ENCODE measurements around the gene ASIC4.

ASIC4 gene

GRCh38 chr2:219514196-219514761, at the start of gene ASIC4:
Gene ASIC4, plus strand, starts transcription at chr2:219514482. Its CDS starts 243 bp downstream, at chr2:219514725.
- DNase-seq (ENCODE audit: insufficient read length, low spot score) (no peak), FAIRE-seq (no peak)

GRCh38 chr2:219465659-219466561, 48.4 kb upstream of the ASIC4 start:
- DNase-seq (ENCODE audit: insufficient read length, low spot score) (no peak), FAIRE-seq (peak; percentile 96)

GRCh38 chr2:219466816-219467735, 47.2 kb upstream of the ASIC4 start:
- DNase-seq (ENCODE audit: insufficient read length, low spot score) = no peak
- no peak for FAIRE-seq

GRCh38 chr2:219467736-219468075, 46.6 kb upstream of the ASIC4 start:
- FAIRE-seq = no peak
- no peak for DNase-seq (ENCODE audit: insufficient read length, low spot score)

GRCh38 chr2:219468410-219469185, 45.7 kb upstream of the ASIC4 start:
- FAIRE-seq (no peak), DNase-seq (ENCODE audit: insufficient read length, low spot score) (no peak)

- FAIRE-seq = peak; percentile 90
- DNase-seq (ENCODE audit: insufficient read length, low spot score) = peak; percentile 82
Measured at GRCh38 chr2:219469186-219469724, 45.0 kb upstream of the ASIC4 start.

GRCh38 chr2:219470429-219470828, 43.9 kb upstream of the ASIC4 start:
- FAIRE-seq (no peak), DNase-seq (ENCODE audit: insufficient read length, low spot score) (no peak)

GRCh38 chr2:219471476-219472371, 42.6 kb upstream of the ASIC4 start:
- DNase-seq (ENCODE audit: insufficient read length, low spot score) (no peak), FAIRE-seq (no peak)

- no peak for DNase-seq (ENCODE audit: insufficient read length, low spot score)
Measured at GRCh38 chr2:219472629-219473187, 41.6 kb upstream of the ASIC4 start.

GRCh38 chr2:219473511-219473910, 40.8 kb upstream of the ASIC4 start:
- no peak for DNase-seq (ENCODE audit: insufficient read length, low spot score)
- FAIRE-seq = no peak

More at GRCh38 chr2:219472629-219473187, 41.6 kb upstream of the ASIC4 start:
- FAIRE-seq = no peak

- DNase-seq (ENCODE audit: insufficient read length, low spot score) (no peak), FAIRE-seq (no peak)
Measured at GRCh38 chr2:219474285-219475060, 39.8 kb upstream of the ASIC4 start.

- DNase-seq (ENCODE audit: insufficient read length, low spot score) = no peak
- FAIRE-seq = no peak
Measured at GRCh38 chr2:219475278-219475677, 39.0 kb upstream of the ASIC4 start.

- peak; percentile 62 for DNase-seq (ENCODE audit: insufficient read length, low spot score)
- FAIRE-seq = no peak
Measured at GRCh38 chr2:219475697-219476651, 38.3 kb upstream of the ASIC4 start.

- FAIRE-seq (no peak), DNase-seq (ENCODE audit: insufficient read length, low spot score) (no peak)
Measured at GRCh38 chr2:219476652-219477151, 37.6 kb upstream of the ASIC4 start.

- DNase-seq (ENCODE audit: insufficient read length, low spot score) (no peak), FAIRE-seq (no peak)
Measured at GRCh38 chr2:219477179-219477578, 37.1 kb upstream of the ASIC4 start.

- FAIRE-seq (no peak), DNase-seq (ENCODE audit: insufficient read length, low spot score) (no peak)
Measured at GRCh38 chr2:219477815-219478214, 36.5 kb upstream of the ASIC4 start.

GRCh38 chr2:219478916-219479315, 35.4 kb upstream of the ASIC4 start:
- FAIRE-seq = no peak
- DNase-seq (ENCODE audit: insufficient read length, low spot score) = no peak
